EL (cell line): ENCODE data around the gene QDPR.
A peak's percentile ranks its signal among the peaks of the same experiment; 100 is the strongest.
"Not testable (repeated sequence)": the region's sequence is repeated elsewhere in the genome, so short reads cannot be mapped to it uniquely, and the experiment has no call there.

ENCODE experiments used
- DNase-seq: peaks from one replicate; pipeline ENCODE4 v3.0.0-alpha.2; 2016

The QDPR gene

GRCh38 chr4:17489721-17490120 lies 22.2 kb downstream of the QDPR start:
- DNase-seq = no peak

DNA sequence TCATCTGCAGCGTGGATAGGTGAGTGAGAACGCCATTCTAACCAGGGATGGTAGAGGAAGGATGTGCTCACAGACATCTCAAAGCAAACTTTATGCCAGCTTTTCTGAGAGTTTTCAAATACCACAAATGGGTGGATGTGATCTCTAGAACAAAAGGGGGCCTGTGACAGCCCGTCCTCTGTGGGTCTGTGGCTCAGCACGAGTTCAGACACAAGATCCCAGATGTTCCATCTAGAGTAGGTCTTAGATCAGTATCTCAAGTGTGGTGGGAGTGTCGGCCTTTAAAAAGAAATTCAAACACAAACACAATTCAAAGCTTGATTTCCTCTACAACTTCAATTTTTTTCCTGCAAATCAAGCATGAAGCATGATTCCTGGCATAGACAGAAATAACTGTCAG lies 22.8 kb downstream of the QDPR start:
- DNase-seq = no peak

DNA sequence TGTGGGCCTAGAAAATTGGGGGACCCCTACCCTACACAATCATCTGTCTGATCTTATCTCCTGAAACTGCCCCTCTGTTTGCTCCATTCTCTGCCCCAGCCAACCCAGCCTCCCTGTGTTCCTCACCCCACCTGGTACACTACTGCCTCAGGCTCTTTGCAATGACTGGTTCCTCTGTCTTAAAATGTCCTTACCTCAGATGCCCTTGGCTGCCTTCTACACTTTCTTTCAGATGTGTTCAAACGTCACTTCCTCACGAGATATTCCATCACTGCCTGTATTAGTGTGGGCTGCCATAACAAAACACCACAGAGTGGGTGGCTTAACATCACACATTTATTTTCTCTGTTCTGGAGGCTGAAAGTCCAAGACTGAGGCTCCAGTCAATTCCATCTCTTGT lies 29.2 kb downstream of the QDPR start:
- DNase-seq = no peak

DNA sequence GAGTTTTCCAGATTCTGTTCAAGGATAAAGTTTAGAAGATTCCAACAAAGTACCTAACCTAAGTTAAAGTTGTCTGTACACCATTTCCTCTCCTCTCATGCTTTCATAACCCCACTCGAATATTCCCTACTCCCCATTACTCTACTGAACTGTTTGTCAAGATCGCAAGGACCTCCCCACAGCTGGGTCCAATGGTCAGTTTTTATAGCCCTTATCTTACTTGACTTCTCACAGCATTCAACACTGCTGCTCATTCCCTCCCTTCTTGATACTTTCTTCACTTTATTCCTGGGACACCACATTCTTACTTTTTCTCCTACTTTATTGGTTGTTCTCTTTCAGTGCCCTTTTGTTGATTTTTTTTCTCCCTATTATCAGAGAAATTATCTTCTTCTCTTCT lies 30.9 kb downstream of the QDPR start:
- no peak for DNase-seq

- DNase-seq = no peak
Observed at GRCh38 chr4:17480210-17480927, 31.5 kb downstream of the QDPR start.

GRCh38 chr4:17477774-17478472 lies 34.0 kb downstream of the QDPR start:
- DNase-seq = no peak

DNA sequence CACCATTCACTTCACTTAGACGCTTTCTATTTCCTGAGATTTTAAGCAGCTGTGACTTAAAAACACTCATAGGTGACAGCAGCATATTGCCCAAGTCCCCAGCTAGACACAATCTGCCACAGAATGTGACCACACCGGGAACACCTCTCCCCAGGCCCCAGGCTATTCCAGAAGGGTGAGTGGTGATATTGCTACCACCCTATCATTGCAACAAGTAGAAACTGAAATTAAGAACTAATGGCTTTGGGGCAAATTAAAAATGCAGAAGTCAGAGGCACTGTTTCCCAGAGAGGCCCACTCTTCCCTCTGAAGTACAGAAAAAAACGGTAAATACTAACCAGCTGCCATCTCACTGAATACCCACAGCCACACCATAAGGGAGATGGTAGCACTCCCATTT lies 35.0 kb downstream of the QDPR start:
- no peak for DNase-seq

DNA sequence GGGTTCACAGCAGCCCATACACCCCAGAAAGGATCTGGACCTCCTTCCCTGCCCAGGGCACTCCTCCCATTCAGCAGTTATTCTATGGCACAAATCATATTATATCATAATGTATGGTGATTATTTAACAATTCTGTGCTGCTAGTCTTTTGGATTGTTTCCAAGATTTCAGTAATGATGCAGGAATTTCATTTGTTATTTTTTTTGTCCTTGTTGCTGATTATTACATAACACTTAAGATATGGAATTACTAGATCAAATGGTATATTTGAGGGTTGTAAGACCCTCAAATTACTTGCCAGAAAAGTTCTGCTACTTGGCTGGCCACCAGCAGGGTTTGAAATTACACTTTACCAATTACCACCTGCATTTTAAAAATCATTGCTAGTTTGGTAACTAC lies 36.4 kb downstream of the QDPR start:
- DNase-seq = peak; percentile 45

GRCh38 chr4:17469931-17470674 lies 41.8 kb downstream of the QDPR start:
- DNase-seq = no peak

DNA sequence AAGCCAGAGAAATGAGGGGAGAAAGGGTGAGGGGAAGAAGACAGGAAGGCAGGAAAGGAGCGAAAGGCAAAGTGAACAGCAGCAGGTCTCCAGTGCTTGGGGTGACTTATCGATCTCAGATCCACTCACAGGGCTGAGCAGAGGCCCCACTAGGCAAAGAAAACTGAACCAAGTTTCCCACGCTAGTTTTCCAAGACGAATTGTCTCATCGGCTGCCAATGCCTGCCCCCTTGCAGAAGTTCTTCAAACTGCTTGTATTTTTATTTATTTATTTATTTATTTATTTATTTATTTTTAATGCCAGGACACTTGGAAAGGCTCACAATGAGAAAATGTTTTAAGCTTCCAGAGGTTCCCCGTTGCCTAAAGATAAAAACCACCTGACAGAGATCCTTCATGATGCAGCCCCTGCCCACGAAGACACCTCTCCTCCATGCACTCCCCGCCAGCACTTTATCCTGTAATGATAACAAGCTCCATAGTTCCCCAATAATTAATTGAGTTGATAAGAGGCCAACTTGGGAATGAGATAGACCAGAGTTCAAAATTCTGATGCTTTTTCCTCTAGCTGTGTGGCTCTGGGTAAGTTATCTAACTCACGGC lies 43.2 kb downstream of the QDPR start:
- peak; percentile 46 for DNase-seq

- no peak for DNase-seq
Observed at GRCh38 chr4:17463606-17464005, 48.3 kb downstream of the QDPR start.

- no peak for DNase-seq
Observed at GRCh38 chr4:17450269-17450804, 61.6 kb downstream of the QDPR start.

- peak; percentile 23 for DNase-seq
Observed at GRCh38 chr4:17448689-17449088, 63.2 kb downstream of the QDPR start.

GRCh38 chr4:17447675-17448298 lies 64.1 kb downstream of the QDPR start:
- peak; percentile 69 for DNase-seq

DNA sequence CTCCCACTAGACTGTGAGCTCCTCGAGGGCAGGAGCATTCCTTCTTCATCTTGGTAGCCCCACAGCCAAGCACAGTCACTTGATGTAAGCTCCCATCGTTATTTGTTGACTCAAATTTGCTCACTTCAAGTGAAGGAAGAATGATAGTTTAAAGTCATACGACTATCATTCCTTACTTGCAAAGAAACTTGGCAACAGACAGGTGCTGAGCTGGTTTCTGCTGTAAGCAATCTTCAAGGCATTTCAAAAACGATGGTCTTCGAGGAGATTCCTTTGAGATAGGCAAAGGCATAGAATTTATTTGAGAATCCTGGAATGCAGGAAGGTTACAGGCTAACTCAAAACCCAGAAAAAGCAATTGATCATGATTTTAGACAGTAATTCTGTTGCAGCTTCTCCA lies 64.8 kb downstream of the QDPR start:
- DNase-seq = no peak

DNA sequence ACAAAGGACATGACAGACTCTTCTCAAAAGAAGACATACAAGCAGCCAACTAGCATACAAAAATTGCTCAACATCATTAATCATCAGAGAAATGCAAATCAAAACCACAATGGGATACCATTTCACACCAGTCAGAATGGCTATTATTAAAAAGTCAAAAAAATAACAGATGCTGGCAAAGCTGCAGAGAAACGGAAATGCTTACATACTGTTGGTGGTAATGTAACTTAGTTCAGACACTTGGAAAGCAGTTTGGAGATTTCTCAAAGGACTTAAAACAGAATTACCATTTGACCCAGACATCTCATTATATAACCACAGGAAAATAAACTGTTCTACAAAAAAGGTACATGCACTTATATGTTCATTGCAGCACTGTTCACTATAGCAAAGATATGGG lies 69.4 kb downstream of the QDPR start:
- not testable (repeated sequence) for DNase-seq

GRCh38 chr4:17437396-17437795 lies 74.5 kb downstream of the QDPR start:
- DNase-seq = no peak

DNA sequence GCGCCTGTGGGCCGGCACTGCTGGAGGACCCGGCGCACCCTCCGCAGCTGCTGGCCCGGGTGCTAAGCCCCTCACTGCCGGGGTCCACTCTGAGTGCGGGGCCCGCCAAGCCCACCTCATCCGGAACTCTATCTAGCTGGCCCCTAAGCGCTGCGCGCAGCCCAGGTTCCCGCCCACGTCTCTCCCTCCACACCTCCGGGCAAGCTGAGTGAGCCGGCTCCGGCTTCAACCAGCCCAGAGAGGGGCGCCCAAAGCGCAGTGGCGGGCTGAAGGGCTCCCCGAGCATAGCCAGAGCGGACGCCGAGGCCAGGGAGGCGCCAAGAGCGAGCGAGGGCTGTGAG lies 75.2 kb downstream of the QDPR start:
- DNase-seq = no peak
